Neural cell (in vitro differentiated cells): Measurements from ENCODE around the gene GRB14. TPM values are rescaled to one million over a fixed set of nuclear protein-coding genes. Genes with fewer than 3 reads are reported as not detected.

Experiments used
- H2AFZ ChIP-seq: fragments of 200-600, 300-800 bp; sonication (generic), shearing (Covaris generic); 2 replicates; pipeline ENCODE4 v1.6.0; 2014; ENCODE audit warnings: low read depth, mild to moderate bottlenecking, antibody characterized with exemption, low read length, moderate library complexity
- H3F3A ChIP-seq: fragments of 200-600 bp; shearing (Covaris generic); 2 replicates; pipeline ENCODE4 v1.6.1; 2016; ENCODE audit warnings: mild to moderate bottlenecking, moderate library complexity, mixed read lengths, antibody characterized with exemption, low read length; ENCODE audit not compliant: insufficient read depth, poor library complexity, severe bottlenecking
- H3K27ac ChIP-seq: fragments of 200-600, 300-800 bp; sonication (generic), shearing (Covaris generic); 2 replicates; pipeline ENCODE4 v1.5.1; 2014; ENCODE audit warnings: mild to moderate bottlenecking, low read length, moderate library complexity
- H3K27me3 ChIP-seq: fragments of 300-800, 200-600 bp; sonication (generic), shearing (Covaris generic); 2 replicates; pipeline ENCODE4 v1.6.0; 2014; ENCODE audit warnings: mild to moderate bottlenecking, low read depth, low read length, moderate library complexity; ENCODE audit not compliant: insufficient read depth
- H3K36me3 ChIP-seq: fragments of 300-800, 200-600 bp; sonication (generic), shearing (Covaris generic); 2 replicates; pipeline ENCODE4 v1.5.1; 2014; ENCODE audit warnings: mild to moderate bottlenecking, antibody characterized with exemption, low read length, moderate library complexity; ENCODE audit not compliant: insufficient read depth
- H3K4me2 ChIP-seq: fragments of 300-800, 200-600 bp; sonication (generic), shearing (Covaris generic); 2 replicates; pipeline ENCODE4 v1.6.0; 2014; ENCODE audit warnings: mild to moderate bottlenecking, low read length
- H3K4me3 ChIP-seq: fragments of 300-800, 200-600 bp; sonication (generic), shearing (Covaris generic); 2 replicates; pipeline ENCODE4 v1.5.1; 2014; ENCODE audit warnings: mild to moderate bottlenecking, low read length, moderate library complexity
- H3K79me2 ChIP-seq: fragments of 200-600 bp; shearing (Covaris generic); replicated peaks from 2 replicates; pipeline ENCODE4 v1.6.0; 2014; ENCODE audit warnings: mild to moderate bottlenecking, low read length, moderate library complexity; ENCODE audit not compliant: insufficient read depth
- H3K9ac ChIP-seq: fragments of 300-800, 200-600 bp; sonication (generic), shearing (Covaris generic); 2 replicates; pipeline ENCODE4 v1.6.1; 2016; ENCODE audit warnings: mild to moderate bottlenecking, low read length, mixed read lengths
- H3K9me2 ChIP-seq: fragments of 200-600 bp; shearing (Covaris generic); 2 replicates; pipeline ENCODE4 v1.6.1; 2016; ENCODE audit warnings: mild to moderate bottlenecking, low read length, mixed read lengths; ENCODE audit not compliant: insufficient read depth
- H3K9me3 ChIP-seq: fragments of 200-600, 300-800 bp; sonication (generic), shearing (Covaris generic); 2 replicates; pipeline ENCODE4 v1.6.1; 2016; ENCODE audit warnings: mild to moderate bottlenecking, mixed run types, low read length, moderate library complexity, mixed read lengths
- H4K20me1 ChIP-seq: fragments of 200-600 bp; shearing (Covaris generic); 2 replicates; pipeline ENCODE4 v1.6.1; 2016; ENCODE audit warnings: mild to moderate bottlenecking, mixed run types; ENCODE audit not compliant: insufficient read depth
- EP300 ChIP-seq: fragments of 450-650 bp; conservative IDR thresholded peaks from 2 replicates; pipeline ENCODE4 v1.6.1; 2014; ENCODE audit warnings: antibody characterized with exemption, mild to moderate bottlenecking, moderate library complexity; ENCODE audit not compliant: poor library complexity, severe bottlenecking
- EZH2 ChIP-seq: fragments of 200-600, 300-800 bp; shearing (Covaris generic), sonication (generic); IDR thresholded peaks from 2 replicates; pipeline ENCODE4 v1.6.1; 2014; ENCODE audit warnings: antibody characterized with exemption, low read length, borderline replicate concordance, mild to moderate bottlenecking; ENCODE audit not compliant: insufficient read depth, poor library complexity, severe bottlenecking
- MXI1 ChIP-seq: fragments of 450-650 bp; conservative IDR thresholded peaks from 2 replicates; pipeline ENCODE4 v1.6.1; 2014; ENCODE audit warnings: antibody characterized with exemption, mild to moderate bottlenecking; ENCODE audit not compliant: poor library complexity, severe bottlenecking
- POLR2AphosphoS5 ChIP-seq: IDR thresholded peaks from 2 replicates; pipeline ENCODE4 v1.6.1; 2012
- RAD21 ChIP-seq: fragments of 450-650 bp; conservative IDR thresholded peaks from 2 replicates; pipeline ENCODE4 v1.6.1; 2014; ENCODE audit warnings: antibody characterized with exemption, mild to moderate bottlenecking, moderate library complexity
- SMC3 ChIP-seq: fragments of 450-650 bp; conservative IDR thresholded peaks from 2 replicates; pipeline ENCODE4 v1.6.1; 2014; ENCODE audit warnings: antibody characterized with exemption, mild to moderate bottlenecking, moderate library complexity; ENCODE audit not compliant: poor library complexity
- TAF1 ChIP-seq: IDR thresholded peaks from 2 replicates; pipeline ENCODE4 v1.6.1; 2012; ENCODE audit warnings: low read depth
- polyA plus RNA-seq: library from polyadenylated mRNA; depleted of rRNA; stranded (reverse); fragments of >200 nt; gene quantifications from 2 replicates; pipeline ENCODE4 v1.2.3, GENCODE V29; 2014
- TF ChIP-seq, protein P1 (sequence below): IDR thresholded peaks from 2 replicates; pipeline ENCODE4 v1.6.1; 2012; ENCODE audit warnings: borderline replicate concordance
- TF ChIP-seq, protein P2 (sequence below): fragments of 450-650 bp; IDR thresholded peaks from 2 replicates; pipeline ENCODE4 v1.5.1; 2014; ENCODE audit warnings: antibody characterized with exemption, mild to moderate bottlenecking, moderate library complexity; ENCODE audit not compliant: poor library complexity, severe bottlenecking

GRB14 gene
- polyA plus RNA-seq, 1 donor from 2014 or later = 4.5 TPM

DNA sequence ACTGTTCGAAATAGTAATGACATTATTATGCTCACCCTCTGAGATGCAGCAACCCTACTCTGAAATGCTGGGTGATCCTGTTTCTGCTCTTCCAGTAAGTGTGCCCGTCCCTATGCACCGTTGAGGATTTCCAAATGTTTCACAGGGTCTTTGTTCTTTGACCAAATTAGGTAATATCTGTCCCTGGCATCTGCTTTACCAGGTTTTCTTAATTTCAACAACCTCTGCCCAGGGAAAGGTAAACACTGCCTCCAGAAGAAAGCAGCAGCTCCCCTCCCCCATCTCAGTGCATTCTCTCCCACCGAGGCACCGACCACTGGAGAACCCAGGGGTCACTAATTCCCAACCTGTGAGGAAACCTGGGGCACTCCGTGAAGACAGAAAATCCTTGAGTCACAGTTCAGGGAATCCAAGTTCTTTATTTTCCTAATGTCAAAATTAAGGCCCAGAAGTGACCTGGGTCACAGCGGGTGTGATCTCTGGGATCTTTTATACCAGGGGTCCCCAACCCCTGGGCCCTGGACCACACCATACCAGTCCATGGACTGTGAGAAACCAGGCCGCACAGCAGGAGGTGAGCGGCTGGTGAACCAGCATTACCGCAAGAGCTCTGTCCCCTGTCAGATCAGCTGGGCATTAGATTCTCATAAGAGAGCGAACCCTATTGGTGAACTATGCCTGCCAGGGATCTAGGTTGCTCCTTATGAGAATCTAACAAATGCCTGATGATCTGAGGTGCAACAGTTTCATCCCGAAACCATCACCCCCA lies 1.2 kb upstream of the GRB14 start:
- no peaks in the 10 kb centered on the region for H3K36me3 ChIP-seq
- no peaks in the 10 kb centered on the region for H3K9me3 ChIP-seq
- H3K4me2 ChIP-seq = no peak overlapping the region
- no peak overlapping the region for H3K4me3 ChIP-seq
- H3K9ac ChIP-seq = no peak overlapping the region
- no peak for TF ChIP-seq POLR2AphosphoS5
- TF ChIP-seq EP300 = no peak
- TF ChIP-seq, protein P1, sequence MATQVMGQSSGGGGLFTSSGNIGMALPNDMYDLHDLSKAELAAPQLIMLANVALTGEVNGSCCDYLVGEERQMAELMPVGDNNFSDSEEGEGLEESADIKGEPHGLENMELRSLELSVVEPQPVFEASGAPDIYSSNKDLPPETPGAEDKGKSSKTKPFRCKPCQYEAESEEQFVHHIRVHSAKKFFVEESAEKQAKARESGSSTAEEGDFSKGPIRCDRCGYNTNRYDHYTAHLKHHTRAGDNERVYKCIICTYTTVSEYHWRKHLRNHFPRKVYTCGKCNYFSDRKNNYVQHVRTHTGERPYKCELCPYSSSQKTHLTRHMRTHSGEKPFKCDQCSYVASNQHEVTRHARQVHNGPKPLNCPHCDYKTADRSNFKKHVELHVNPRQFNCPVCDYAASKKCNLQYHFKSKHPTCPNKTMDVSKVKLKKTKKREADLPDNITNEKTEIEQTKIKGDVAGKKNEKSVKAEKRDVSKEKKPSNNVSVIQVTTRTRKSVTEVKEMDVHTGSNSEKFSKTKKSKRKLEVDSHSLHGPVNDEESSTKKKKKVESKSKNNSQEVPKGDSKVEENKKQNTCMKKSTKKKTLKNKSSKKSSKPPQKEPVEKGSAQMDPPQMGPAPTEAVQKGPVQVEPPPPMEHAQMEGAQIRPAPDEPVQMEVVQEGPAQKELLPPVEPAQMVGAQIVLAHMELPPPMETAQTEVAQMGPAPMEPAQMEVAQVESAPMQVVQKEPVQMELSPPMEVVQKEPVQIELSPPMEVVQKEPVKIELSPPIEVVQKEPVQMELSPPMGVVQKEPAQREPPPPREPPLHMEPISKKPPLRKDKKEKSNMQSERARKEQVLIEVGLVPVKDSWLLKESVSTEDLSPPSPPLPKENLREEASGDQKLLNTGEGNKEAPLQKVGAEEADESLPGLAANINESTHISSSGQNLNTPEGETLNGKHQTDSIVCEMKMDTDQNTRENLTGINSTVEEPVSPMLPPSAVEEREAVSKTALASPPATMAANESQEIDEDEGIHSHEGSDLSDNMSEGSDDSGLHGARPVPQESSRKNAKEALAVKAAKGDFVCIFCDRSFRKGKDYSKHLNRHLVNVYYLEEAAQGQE = no peak
- TF ChIP-seq EZH2 = no peak
- TF ChIP-seq SMC3 = no peak
- TF ChIP-seq, protein P2, sequence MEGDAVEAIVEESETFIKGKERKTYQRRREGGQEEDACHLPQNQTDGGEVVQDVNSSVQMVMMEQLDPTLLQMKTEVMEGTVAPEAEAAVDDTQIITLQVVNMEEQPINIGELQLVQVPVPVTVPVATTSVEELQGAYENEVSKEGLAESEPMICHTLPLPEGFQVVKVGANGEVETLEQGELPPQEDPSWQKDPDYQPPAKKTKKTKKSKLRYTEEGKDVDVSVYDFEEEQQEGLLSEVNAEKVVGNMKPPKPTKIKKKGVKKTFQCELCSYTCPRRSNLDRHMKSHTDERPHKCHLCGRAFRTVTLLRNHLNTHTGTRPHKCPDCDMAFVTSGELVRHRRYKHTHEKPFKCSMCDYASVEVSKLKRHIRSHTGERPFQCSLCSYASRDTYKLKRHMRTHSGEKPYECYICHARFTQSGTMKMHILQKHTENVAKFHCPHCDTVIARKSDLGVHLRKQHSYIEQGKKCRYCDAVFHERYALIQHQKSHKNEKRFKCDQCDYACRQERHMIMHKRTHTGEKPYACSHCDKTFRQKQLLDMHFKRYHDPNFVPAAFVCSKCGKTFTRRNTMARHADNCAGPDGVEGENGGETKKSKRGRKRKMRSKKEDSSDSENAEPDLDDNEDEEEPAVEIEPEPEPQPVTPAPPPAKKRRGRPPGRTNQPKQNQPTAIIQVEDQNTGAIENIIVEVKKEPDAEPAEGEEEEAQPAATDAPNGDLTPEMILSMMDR = no peak
- no peak for TF ChIP-seq TAF1
- TF ChIP-seq MXI1 = no peak
- TF ChIP-seq RAD21 = no peak
- H3K27me3 ChIP-seq = peaks cover 8% of the 10 kb centered on the region
- no peaks in the 10 kb centered on the region for H3K9me2 ChIP-seq
- no peaks in the 10 kb centered on the region for H4K20me1 ChIP-seq
- no peak overlapping the region for H2AFZ ChIP-seq
- no peaks in the 10 kb centered on the region for H3F3A ChIP-seq
- no peak overlapping the region for H3K27ac ChIP-seq
- H3K79me2 ChIP-seq = no peaks in the 10 kb centered on the region

DNA sequence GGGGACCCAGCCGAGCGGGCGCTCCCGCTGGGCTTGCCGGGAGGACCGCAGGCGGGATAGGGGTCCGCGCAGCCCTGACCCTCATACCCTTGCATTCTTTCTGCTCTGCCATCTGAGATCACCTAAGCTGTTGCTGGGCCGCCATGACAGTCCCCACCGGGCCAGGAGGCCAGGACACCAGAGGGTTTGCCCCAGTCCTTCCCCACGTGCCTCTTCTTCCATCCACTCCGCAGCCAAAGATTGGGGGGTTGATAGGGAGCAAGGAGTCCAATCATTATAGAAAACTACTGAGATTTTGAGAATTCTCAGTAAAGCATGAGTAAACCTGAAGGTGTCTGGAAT lies 453 bp upstream of the GRB14 start:
- H4K20me1 ChIP-seq = no peaks in the 10 kb centered on the region
- H3K79me2 ChIP-seq = no peaks in the 10 kb centered on the region
- H3K9me3 ChIP-seq = no peaks in the 10 kb centered on the region
- no peak overlapping the region for H3K4me2 ChIP-seq
- peak overlapping the region; percentile 64 for H3K9ac ChIP-seq
- H3F3A ChIP-seq = no peaks in the 10 kb centered on the region
- H3K27ac ChIP-seq = no peak overlapping the region
- no peak for TF ChIP-seq SMC3
- TF ChIP-seq EP300 = no peak
- no peak for TF ChIP-seq MXI1
- TF ChIP-seq EZH2 = no peak
- TF ChIP-seq TAF1 = no peak
- TF ChIP-seq, protein P1 = no peak
- no peak for TF ChIP-seq POLR2AphosphoS5
- TF ChIP-seq RAD21 = no peak
- TF ChIP-seq, protein P2 = no peak
- H2AFZ ChIP-seq = no peak overlapping the region
- peak overlapping the region; percentile 63 for H3K4me3 ChIP-seq
- H3K36me3 ChIP-seq = no peaks in the 10 kb centered on the region
- no peaks in the 10 kb centered on the region for H3K9me2 ChIP-seq
- H3K27me3 ChIP-seq = peaks cover 8% of the 10 kb centered on the region
